Femur (tissue), 1 donor: ENCODE measurements around the gene TMEM221.

Experiments used
- DNase-seq: peaks from one replicate; pipeline ENCODE4 v3.0.0-alpha.2; 2017

Gene TMEM221

GRCh38 chr19:17436874-17437267 lies 11.6 kb downstream of the TMEM221 start:
- DNase-seq, result no peak

DNA sequence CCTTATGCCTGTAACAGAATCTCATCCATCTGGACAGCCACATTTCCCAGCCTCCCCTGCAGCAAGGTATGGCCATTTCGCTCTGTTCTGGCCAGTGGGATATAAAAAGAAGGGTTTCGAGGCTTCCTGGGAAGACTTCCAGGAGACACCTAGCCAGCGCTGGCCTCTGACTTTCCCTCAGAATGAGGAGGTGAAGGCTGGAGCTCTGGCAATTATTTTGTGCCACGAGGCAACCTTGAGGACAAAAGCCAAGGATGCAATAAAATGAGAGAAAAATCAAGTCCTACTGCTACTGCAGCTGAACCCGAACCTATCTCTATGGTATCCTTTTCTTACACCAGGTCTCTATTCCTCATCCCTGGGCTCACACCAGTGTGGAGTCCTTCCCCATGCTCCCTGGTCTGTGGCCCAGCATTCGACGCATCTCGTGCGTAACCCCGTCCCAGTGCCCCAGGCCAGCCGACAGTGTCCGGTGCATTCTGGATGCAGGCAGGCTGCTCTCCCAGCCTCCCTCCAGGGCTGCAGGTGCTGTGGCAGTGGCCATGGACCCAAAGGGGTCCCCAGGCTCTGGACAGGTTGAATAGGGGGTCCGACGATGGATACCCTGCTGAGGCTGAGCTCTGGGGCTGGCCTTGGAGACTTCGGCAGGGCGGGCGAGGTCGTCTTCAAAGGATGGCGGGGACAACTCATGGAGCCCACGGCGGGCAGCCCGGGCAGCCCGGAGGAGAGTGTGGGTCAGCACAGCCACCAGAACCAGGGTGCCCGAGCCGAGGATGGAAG lies 12.2 kb downstream of the TMEM221 start:
- DNase-seq, result no peak

DNA sequence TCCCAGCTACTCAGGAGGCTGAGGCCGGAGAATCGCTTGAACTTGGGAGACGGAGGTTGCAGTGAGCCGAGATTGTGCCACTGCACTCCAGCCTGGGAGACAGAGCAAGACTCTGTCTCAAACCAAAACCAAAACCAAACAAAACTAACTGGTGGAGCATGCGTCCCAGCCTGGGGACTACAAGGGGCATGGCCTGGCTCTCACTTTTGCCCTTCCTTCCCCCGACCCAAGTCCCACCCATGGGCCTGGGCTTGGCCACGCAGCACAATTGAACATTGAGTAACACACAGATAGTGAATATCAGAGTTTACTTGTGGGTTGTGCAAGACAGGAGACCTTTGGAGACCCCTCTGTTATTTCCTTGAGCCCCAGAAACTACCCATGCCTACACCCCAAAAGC lies 13.2 kb downstream of the TMEM221 start:
- no peak for DNase-seq

GRCh38 chr19:17431417-17431816 lies 17.1 kb downstream of the TMEM221 start:
- no peak for DNase-seq

- no peak for DNase-seq
Measured at GRCh38 chr19:17429641-17430113, 18.8 kb downstream of the TMEM221 start.

- peak; percentile 64 for DNase-seq
Measured at GRCh38 chr19:17424743-17425365, 23.6 kb downstream of the TMEM221 start.

GRCh38 chr19:17423429-17424208 lies 24.8 kb downstream of the TMEM221 start:
- DNase-seq, result no peak

DNA sequence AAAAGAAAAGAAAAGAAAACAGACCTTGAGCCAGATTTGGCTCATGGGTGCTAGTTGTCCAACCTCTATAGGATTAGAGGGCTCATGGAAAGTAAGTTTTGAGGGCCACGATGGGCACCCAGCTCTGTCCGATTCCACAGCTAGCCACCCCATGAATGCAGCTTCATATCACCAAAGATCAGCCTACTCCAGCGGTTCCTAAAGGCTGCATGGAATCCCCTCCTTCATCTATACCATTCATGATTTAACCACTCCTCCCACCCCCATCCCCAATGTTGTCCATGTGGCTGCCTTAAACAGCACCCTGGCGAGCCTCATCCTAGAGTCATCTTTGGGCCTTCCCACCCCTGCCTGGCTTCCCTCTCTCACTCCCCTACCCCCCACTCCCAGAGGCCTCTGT lies 26.5 kb downstream of the TMEM221 start:
- no peak for DNase-seq

GRCh38 chr19:17420475-17420924 lies 28.0 kb downstream of the TMEM221 start:
- peak; percentile 74 for DNase-seq

- peak; percentile 99 for DNase-seq
Measured at GRCh38 chr19:17419621-17420474, 28.6 kb downstream of the TMEM221 start, which contains the start of gene MVB12A. TSS of gene MVB12A (plus strand) at chr19:17420047. CDS start at chr19:17420136, 89 bp downstream.

DNA sequence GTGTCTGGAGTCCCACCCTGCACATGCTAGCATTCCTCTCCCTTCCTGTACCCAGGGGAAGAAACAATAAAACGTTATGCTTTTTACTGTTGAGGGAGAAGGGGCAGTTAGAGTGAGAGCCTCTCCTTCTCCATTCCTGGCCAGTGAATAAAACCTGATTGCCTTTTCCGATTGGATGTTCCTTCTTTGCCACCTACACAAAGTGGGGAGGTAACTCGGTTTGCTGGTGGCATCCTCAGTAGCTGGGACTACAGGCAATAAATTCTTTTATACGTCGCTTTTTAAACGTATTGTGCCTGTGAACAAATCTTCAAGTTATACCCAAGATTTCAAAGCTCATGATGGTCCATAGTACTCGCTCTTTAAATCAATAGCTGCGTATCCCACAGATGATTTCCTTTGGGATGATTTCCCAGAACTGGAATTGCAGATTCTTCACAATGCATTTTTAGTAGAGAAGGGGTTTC lies 29.3 kb downstream of the TMEM221 start:
- DNase-seq, result no peak

DNA sequence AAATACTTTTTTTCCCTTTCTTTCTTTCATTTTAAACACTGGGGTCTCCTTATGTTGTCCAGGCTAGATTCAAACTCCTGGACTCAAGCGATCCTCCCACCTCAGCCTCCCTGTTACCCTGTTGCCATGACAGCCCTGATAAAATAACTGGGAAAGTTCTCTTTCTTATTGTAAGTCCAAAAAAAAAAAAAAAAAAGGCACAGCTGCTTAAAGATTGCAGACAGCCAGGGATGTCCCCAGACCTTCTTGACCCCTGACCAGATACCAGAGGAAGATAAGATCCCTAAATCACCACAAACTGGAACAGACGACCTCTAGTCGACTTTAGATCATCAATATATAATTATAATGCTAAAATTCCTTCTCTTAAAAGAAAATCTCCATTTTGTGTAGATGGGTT lies 29.8 kb downstream of the TMEM221 start:
- DNase-seq, result no peak

- no peak for DNase-seq
Measured at GRCh38 chr19:17415121-17415520, 33.3 kb downstream of the TMEM221 start.

DNA sequence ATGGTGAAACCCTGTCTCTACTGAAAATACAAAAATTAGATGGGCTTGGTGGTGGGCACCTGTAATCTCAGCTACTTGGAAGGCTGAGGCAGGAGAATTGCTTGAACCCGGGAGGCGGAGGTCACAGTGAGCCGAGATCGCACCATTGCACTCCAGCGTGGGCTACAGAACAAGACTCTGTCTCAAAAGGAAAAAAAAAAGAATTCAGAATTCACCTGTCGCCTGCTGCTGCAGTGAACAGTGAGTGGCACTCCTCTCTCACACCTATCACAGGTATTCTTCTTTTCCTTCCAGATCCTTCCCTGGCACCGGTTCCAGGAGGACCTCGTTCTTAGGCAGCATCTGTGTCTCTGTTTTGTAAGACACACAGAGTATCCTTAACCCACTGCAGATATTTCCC lies 34.4 kb downstream of the TMEM221 start:
- no peak for DNase-seq

DNA sequence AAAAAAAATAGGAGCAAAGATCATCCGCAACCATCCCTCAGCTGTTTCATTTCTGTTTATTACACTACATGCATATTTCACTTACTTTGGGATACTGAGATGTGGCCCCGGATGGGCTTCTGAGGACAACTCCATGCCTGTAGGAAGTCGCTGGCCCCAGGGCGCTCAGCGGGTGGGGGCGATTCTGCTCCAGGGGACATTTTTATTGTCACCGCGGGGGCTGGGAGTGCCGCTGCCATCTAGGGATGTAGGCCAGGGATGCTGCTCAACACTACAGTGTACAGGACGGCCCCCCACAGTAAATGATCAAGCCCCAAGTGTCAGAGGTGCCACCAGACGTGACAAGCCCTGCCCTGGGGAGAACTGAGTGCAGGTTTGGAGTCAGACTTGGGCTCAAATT lies 36.7 kb downstream of the TMEM221 start:
- no peak for DNase-seq

DNA sequence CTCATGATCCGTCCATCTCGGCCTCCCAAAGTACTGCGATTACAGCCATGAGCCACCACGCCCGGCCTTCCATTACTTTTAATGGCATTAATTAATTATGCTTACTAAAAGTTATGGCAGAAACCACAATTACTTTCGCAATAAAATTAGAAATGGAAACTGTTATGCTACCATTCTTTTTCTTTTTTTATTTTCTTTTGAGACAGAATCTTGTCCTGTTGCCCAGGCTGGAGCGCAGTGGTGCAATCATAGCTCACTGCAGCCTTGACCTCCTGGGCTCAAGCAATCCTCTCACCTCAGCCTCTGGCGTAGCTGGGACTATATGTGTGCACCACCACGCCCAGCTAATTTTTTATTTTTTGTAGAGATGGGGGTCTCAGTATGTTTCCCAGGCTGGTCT lies 38.5 kb downstream of the TMEM221 start:
- no peak for DNase-seq

DNA sequence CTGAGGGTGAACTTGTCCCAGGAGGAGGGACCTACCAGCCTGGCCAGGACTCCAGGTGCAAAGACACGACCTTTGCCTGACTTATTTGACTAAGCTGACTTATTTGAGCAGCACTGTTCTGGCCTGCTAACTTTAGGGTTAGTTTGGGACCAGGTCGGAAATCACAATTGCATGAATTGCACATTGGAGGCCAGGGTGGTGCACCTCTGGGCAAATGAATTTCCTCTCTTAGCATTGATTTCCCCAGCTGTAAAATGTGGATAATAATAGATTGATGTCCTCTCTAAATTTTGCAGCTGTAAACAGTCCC lies 41.6 kb downstream of the TMEM221 start:
- DNase-seq, result no peak

DNA sequence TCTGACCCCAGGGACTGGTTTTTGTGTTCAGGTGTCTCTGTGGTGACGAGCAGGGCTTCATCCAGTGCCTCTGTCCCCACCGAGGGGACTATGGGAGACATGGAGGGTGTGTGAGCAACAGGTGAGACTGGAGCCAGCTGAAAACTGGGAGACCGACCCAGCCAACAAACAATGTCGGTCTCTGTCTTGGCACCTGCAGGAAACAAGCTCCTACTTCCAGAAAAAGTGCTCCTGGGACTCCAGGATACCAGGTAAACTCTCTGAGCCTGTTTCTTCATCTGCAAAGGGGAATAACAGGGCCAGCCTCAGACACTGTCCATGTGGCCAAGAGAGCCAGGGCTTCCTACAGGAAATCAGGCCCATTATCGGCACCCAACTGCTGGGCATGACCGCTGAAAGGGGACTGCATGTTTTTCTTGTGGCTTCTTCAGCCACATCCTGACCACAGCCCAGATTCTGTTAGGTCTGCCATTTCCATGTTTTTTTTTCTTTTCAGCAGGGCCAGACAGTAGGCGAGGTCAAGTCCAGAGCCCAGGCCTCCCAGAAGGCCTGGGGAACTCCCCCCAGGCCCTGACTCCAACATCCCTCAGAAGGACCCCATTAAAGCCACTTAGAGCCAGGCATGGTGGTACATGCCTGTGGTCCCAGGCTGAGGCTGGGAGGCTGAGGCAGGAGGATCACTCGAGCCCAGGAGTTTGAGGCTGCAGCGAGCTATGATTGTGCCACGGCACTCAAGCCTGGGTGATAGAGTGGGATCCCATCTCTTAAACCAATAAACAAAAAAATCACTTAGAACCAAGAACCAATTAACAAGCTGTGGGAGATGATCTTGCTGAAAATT lies 42.2 kb downstream of the TMEM221 start:
- peak; percentile 67 for DNase-seq

GRCh38 chr19:17405250-17406045 lies 43.0 kb downstream of the TMEM221 start, which contains the start of gene BST2:
TSS of gene BST2 (minus strand) at chr19:17405630. CDS start at chr19:17405575, 55 bp downstream.
- DNase-seq, result peak; percentile 54

DNA sequence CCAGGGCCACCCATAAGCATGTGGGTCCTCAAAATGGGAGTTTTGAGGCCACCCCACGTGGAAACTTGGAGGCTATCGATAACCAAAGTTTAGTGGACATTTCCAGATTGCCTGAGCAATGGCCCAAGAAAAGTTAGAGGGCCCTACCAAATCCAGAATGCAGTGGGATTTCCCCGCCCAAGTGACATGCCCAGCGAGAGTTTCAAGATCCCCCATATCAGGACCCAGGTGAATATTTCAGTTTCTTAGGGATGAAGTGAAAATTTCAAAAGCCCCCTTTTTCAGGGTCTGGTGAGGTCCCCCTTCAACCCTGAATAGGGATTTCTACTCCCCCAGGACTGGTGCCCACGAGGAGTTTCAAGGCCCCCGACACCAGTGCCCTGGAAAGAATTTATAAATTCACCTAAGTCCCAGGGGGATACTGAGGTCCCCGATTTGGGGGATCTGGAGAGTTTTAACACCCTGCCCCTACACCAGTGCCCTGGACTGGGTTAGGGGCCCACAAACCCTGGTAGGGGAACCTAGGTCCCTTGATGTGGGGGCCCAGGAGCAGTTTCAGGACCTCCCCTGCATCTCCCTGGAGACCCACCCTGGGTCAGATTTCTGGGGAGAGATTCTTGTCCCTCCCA lies 43.7 kb downstream of the TMEM221 start:
- DNase-seq, result no peak
